NB4 (cell line): ENCODE measurements around the gene CALML3.

ENCODE experiments used
- DNase-seq: peaks from one replicate; pipeline ENCODE4 v3.0.0; 2010; ENCODE audit warnings: low read depth
- H3K4me3 ChIP-seq: one replicate; pipeline ENCODE4 v1.5.1; 2011; ENCODE audit warnings: mild to moderate bottlenecking, low read depth, low read length, moderate library complexity
- MYC ChIP-seq: IDR thresholded peaks from 2 replicates; pipeline ENCODE4 v1.6.1; 2011; ENCODE audit warnings: low read depth, low read length
- POLR2A ChIP-seq: IDR thresholded peaks from 2 replicates; pipeline ENCODE4 v1.6.1; 2011; ENCODE audit warnings: mild to moderate bottlenecking; ENCODE audit not compliant: insufficient read length; ENCODE audit errors: extremely low read depth
- TF ChIP-seq, protein P1 (sequence below): IDR thresholded peaks from 2 replicates; pipeline ENCODE4 v1.6.1; 2011; ENCODE audit warnings: low read depth, low read length
- TF ChIP-seq, protein P2 (sequence below): IDR thresholded peaks from one replicate; pipeline ENCODE4 v1.5.1; 2012; ENCODE audit warnings: low read depth, low read length

The CALML3 gene

DNA sequence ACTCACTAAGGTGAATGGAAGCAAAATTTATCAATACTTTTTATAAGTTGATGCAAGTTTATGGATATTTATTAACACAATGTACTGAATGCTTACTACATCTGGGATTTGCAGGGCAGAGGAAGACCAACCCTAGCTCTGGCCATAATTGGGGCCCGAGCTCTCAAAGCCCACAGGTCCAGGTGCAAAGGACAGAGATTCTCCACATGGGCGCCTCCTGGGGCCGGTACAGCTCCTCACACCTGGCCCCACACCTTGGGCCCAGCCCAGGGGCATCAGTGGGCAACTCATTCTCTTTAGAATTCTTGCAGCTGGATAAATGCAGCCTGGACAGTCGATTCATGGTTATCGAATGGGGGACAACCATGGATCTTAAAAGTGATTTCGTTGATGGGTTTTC, 47.1 kb downstream of the CALML3 start:
- DNase-seq, result no peak
- TF ChIP-seq, protein P1, sequence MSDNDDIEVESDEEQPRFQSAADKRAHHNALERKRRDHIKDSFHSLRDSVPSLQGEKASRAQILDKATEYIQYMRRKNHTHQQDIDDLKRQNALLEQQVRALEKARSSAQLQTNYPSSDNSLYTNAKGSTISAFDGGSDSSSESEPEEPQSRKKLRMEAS, result no peak
- TF ChIP-seq MYC (no peak), POLR2A (no peak)
- TF ChIP-seq, protein P2, sequence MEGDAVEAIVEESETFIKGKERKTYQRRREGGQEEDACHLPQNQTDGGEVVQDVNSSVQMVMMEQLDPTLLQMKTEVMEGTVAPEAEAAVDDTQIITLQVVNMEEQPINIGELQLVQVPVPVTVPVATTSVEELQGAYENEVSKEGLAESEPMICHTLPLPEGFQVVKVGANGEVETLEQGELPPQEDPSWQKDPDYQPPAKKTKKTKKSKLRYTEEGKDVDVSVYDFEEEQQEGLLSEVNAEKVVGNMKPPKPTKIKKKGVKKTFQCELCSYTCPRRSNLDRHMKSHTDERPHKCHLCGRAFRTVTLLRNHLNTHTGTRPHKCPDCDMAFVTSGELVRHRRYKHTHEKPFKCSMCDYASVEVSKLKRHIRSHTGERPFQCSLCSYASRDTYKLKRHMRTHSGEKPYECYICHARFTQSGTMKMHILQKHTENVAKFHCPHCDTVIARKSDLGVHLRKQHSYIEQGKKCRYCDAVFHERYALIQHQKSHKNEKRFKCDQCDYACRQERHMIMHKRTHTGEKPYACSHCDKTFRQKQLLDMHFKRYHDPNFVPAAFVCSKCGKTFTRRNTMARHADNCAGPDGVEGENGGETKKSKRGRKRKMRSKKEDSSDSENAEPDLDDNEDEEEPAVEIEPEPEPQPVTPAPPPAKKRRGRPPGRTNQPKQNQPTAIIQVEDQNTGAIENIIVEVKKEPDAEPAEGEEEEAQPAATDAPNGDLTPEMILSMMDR, result no peak
- no peak overlapping the region for H3K4me3 ChIP-seq

- DNase-seq, result no peak
- TF ChIP-seq MYC (no peak), POLR2A (no peak)
- TF ChIP-seq, protein P1, result no peak
- TF ChIP-seq, protein P2, result no peak
These were observed 48.7 kb downstream of the CALML3 start for GRCh38 chr10:5573319-5573950.

DNA sequence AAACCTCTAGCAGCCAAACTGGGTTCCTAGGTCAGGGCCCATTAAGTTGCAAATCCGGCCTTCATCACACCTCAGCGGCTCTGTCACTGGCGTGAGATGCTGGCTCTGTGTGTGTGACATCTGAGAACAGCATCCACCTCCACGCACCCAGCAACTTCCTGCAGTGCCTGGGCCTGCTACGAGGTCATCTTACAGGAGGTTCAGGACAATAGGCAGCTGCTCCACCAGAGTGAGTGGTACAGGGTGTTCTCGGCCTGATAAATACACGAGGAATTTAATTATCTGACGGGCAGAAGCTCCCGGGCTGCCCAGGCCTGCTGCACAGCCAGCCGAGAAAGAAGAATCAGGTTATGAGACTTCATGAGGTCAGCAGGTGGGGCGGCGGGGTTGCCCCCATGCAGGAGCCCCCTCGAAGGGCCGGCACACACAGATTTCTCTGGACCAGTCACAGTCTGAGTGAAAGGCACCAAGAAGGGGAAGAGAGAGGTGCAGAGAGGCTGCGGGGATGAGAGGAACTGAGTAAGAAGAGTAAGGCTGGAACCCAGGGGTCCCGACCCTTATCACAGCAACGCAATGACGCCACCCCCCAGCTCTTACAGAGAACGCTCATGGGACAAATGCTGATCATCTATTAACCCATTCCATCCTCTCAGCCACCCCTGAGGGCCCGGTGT, 49.3 kb downstream of the CALML3 start:
- no peak overlapping the region for H3K4me3 ChIP-seq
- DNase-seq, result no peak
- TF ChIP-seq, protein P2, result no peak
- TF ChIP-seq MYC (no peak), POLR2A (no peak)

More at GRCh38 chr10:5573319-5573950, 48.7 kb downstream of the CALML3 start:
- no peak overlapping the region for H3K4me3 ChIP-seq

GRCh38 chr10:5574642-5575131, 49.9 kb downstream of the CALML3 start:
- no peak for DNase-seq
- H3K4me3 ChIP-seq, result no peak overlapping the region
- TF ChIP-seq MYC (no peak), POLR2A (no peak)
- TF ChIP-seq, protein P2, result no peak
- TF ChIP-seq, protein P1, result no peak

DNA sequence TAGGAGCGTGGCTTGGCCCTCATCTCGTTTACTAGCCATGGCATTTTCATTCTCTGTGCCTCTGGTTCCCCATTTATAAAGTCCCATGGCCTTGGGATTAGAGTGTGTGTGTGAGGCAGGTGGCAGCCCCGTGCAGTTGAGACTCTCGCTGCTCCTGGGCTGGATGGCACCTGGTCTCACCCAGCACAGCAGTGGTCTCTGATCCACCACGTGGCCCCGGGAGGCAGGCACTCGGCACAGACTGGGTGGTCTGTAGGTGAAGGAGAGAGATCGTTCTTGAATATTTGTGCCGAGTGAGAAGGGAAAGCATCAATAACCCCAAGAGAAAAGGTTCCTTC, 50.4 kb downstream of the CALML3 start:
- TF ChIP-seq, protein P1, result no peak
- TF ChIP-seq, protein P2, result no peak
- TF ChIP-seq POLR2A (no peak), MYC (no peak)
- H3K4me3 ChIP-seq, result no peak overlapping the region
- DNase-seq, result no peak
